Left ventricle myocardium inferior (tissue), 1 donor: Measurements from ENCODE around the gene NECTIN4. TPM values are rescaled to one million over a fixed set of nuclear protein-coding genes. Genes with fewer than 3 reads are reported as not detected.
A peak's percentile ranks its signal among the peaks of the same experiment; 100 is the strongest.

Experiments used
- DNase-seq: peaks from one replicate; pipeline ENCODE4 v3.0.0-alpha.2; 2020
- H3K27ac ChIP-seq: fragments of 200-600 bp; replicated peaks from 2 replicates; pipeline ENCODE4 v1.8.0; 2021
- H3K27me3 ChIP-seq: fragments of 200-600 bp; 2 replicates; pipeline ENCODE4 v1.8.0; 2021; ENCODE audit warnings: low read depth
- H3K36me3 ChIP-seq: fragments of 200-600 bp; 2 replicates; pipeline ENCODE4 v1.8.0; 2021
- H3K4me1 ChIP-seq: fragments of 200-600 bp; 2 replicates; pipeline ENCODE4 v1.8.0; 2021
- H3K4me3 ChIP-seq: fragments of 200-600 bp; 2 replicates; pipeline ENCODE4 v1.8.0; 2021; ENCODE audit warnings: mild to moderate bottlenecking, moderate library complexity
- H3K9me3 ChIP-seq: fragments of 200-600 bp; replicated peaks from 2 replicates; pipeline ENCODE4 v1.8.0; 2021
- CTCF ChIP-seq: fragments of 200-600 bp; IDR thresholded peaks from 2 replicates; pipeline ENCODE4 v1.8.0; 2021; ENCODE audit warnings: antibody characterized with exemption, mild to moderate bottlenecking, borderline replicate concordance
- intact Hi-C: fragments of 100-400 bp; cut with micrococcal nuclease; formaldehyde crosslinking; loops from one replicate; pipeline ENCODE4 v1.11.0; 2022
- total RNA-seq: library from RNA; stranded (reverse); fragmentation: NEBNext Ultra II Directional; extraction: Animal tissue kit (Norgen Biotek cat#: 25700); gene quantifications from one replicate; pipeline ENCODE4 v1.2.1, GENCODE V29; 2021
- donor health status: DM: no; HTN: yes; CAD: no; lungs with severe emphysema.

NECTIN4 gene
- total RNA-seq, 1 donor from 2014 or later, result not detected

GRCh38 chr1:161073474-161074121, 15.8 kb downstream of the NECTIN4 start:
- no peak overlapping the region for H3K27ac ChIP-seq
- TF ChIP-seq CTCF, result no peak
- no peaks in the 10 kb centered on the region for H3K36me3 ChIP-seq
- peaks cover 16% of the 10 kb centered on the region for H3K27me3 ChIP-seq
- H3K4me3 ChIP-seq, result no peak overlapping the region
- intact Hi-C loops, result no loop called here
- no peaks in the 10 kb centered on the region for H3K4me1 ChIP-seq
- H3K9me3 ChIP-seq, result no peaks in the 10 kb centered on the region
- no peak for DNase-seq

- intact Hi-C loops, result no loop called here
- TF ChIP-seq CTCF, result no peak
- no peaks in the 10 kb centered on the region for H3K9me3 ChIP-seq
- no peaks in the 10 kb centered on the region for H3K4me1 ChIP-seq
- no peak for DNase-seq
- no peak overlapping the region for H3K27ac ChIP-seq
- H3K27me3 ChIP-seq, result peaks cover 9% of the 10 kb centered on the region
- no peak overlapping the region for H3K4me3 ChIP-seq
- no peaks in the 10 kb centered on the region for H3K36me3 ChIP-seq
Observed at GRCh38 chr1:161072751-161073449, 16.5 kb downstream of the NECTIN4 start.

DNA sequence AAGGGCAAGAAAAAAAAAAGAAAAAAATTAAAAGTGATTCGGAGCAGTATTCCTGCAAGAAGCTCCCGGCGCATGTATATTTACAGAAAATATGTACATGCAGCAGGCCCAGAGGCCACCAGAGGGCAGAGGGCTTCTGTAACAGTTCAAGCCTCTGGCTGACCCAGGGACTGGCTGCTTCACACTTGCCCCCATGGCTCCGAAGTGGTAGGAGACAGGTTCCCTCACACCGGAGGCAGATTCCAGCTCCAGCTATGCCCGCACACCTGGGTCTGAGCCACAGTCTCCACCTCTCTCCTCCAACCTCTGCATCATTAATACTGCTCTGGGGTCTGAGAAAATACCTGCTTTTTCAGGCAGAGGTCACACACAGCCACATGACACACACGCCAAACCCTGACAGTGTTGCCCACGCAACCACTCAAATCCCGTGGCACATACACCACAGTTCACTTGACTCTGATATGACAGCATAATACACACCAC, 17.4 kb downstream of the NECTIN4 start:
- intact Hi-C loops, result no loop called here
- no peaks in the 10 kb centered on the region for H3K9me3 ChIP-seq
- no peak overlapping the region for H3K4me3 ChIP-seq
- H3K4me1 ChIP-seq, result no peaks in the 10 kb centered on the region
- peak; percentile 68 for TF ChIP-seq CTCF
- H3K36me3 ChIP-seq, result no peaks in the 10 kb centered on the region
- no peak overlapping the region for H3K27ac ChIP-seq
- peak; percentile 62 for DNase-seq
- H3K27me3 ChIP-seq, result peaks cover 9% of the 10 kb centered on the region

DNA sequence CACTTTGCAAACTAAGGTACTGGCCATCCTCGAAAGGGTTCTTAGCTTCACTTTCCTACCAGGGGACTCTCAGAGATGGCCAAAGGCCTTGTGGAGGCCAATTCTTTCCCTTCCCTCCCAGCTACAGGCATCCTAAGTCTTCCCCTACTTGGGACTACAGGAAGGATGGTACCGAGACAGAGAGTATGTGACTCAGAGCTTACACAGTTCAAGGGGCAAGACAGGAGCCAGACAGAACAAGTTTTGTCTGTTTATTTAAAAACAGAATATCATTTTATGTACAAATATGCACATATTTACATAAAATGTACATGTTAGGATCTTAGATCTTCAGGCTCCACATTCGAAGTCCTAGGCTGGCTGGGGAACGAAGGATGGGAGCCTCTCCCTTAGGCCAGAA, 18.6 kb downstream of the NECTIN4 start:
- Histone ChIP-seq H3K27ac (no peak overlapping the region), H3K36me3 (no peaks in the 10 kb centered on the region), H3K9me3 (no peaks in the 10 kb centered on the region), H3K4me1 (no peaks in the 10 kb centered on the region), H3K27me3 (peaks cover 13% of the 10 kb centered on the region), H3K4me3 (no peak overlapping the region)
- no peak for TF ChIP-seq CTCF
- DNase-seq, result no peak
- intact Hi-C loops, result no loop called here

- peak within 1 kb of the TSS; percentile 66 for H3K27ac ChIP-seq
- intact Hi-C loops, result no loop called here
- H3K27me3 ChIP-seq, result peaks cover 22% of the 10 kb centered on the region
- no peak for TF ChIP-seq CTCF
- H3K4me1 ChIP-seq, result no peaks in the 10 kb centered on the region
- DNase-seq, result peak; percentile 62
- no peaks in the 10 kb centered on the region for H3K9me3 ChIP-seq
- H3K36me3 ChIP-seq, result no peaks in the 10 kb centered on the region
- H3K4me3 ChIP-seq, result peak within 1 kb of the TSS; percentile 49
Observed at GRCh38 chr1:161069731-161070270, 19.6 kb downstream of the NECTIN4 start, which contains the start of gene ARHGAP30. ARHGAP30 (minus strand) TSS chr1:161069891; CDS start chr1:161069624, 267 bp downstream.
